Liver (tissue), 9 donors: Measurements from ENCODE around the gene HGS. TPM values are rescaled to one million over a fixed set of nuclear protein-coding genes. Genes with fewer than 3 reads are reported as not detected.

ENCODE experiments used
- DNase-seq: peaks from one replicate; pipeline ENCODE4 v3.0.0-alpha.2; 2017; ENCODE audit warnings: low spot score
- H3K27ac ChIP-seq, 2 donors: one replicate each; pipeline ENCODE4 v1.7.0; 2013; ENCODE audit warnings: inconsistent platforms in 2 of 2, low read length in 2 of 2, control low read depth in 1 of 2, low read depth in 1 of 2, mild to moderate bottlenecking in 1 of 2
- H3K27me3 ChIP-seq, 4 donors: one replicate each; pipeline versions ENCODE4 v1.6.1 to v1.7.0; 2013; ENCODE audit warnings: low read length in 3 of 4, inconsistent platforms in 1 of 4, mild to moderate bottlenecking in 1 of 4, moderate library complexity in 1 of 4; ENCODE audit not compliant: control insufficient read depth in 4 of 4, insufficient read depth in 4 of 4
- H3K36me3 ChIP-seq, 4 donors: one replicate each; pipeline versions ENCODE4 v1.6.1 to v1.7.0; 2013; ENCODE audit warnings: low read length in 3 of 4, mild to moderate bottlenecking in 3 of 4, low read depth in 1 of 4, moderate library complexity in 1 of 4; ENCODE audit not compliant: control insufficient read depth in 4 of 4, insufficient read depth in 3 of 4
- H3K4me1 ChIP-seq, 4 donors: one replicate each; pipeline versions ENCODE4 v1.6.1 to v1.7.0; 2013; ENCODE audit warnings: low read length in 3 of 4, mild to moderate bottlenecking in 3 of 4, moderate library complexity in 1 of 4; ENCODE audit not compliant: control insufficient read depth in 4 of 4, insufficient read depth in 4 of 4
- H3K4me3 ChIP-seq, 3 donors: one replicate each; pipeline versions ENCODE4 v1.6.1 to v1.7.0; 2013; ENCODE audit warnings: low read length in 3 of 3, control low read depth in 1 of 3, low read depth in 1 of 3, mild to moderate bottlenecking in 1 of 3
- H3K9ac ChIP-seq, 2 donors: one replicate each; pipeline ENCODE4 v1.7.0; 2013; ENCODE audit warnings: low read length in 2 of 2, mild to moderate bottlenecking in 2 of 2, moderate library complexity in 2 of 2, control low read depth in 1 of 2, low read depth in 1 of 2
- H3K9me3 ChIP-seq, 4 donors: one replicate each; pipeline versions ENCODE4 v1.6.1 to v1.7.0; 2013; ENCODE audit warnings: low read length in 3 of 4; ENCODE audit not compliant: control insufficient read depth in 4 of 4
- ATF3 ChIP-seq: IDR thresholded peaks from 2 replicates; pipeline ENCODE4 v1.6.1; 2016; ENCODE audit warnings: antibody characterized with exemption
- CTCF ChIP-seq: fragments of 150-350 bp; IDR thresholded peaks from 2 replicates; pipeline ENCODE4 v1.5.1; 2017; ENCODE audit warnings: improper control_type of control experiment, low read depth, low read length; ENCODE audit not compliant: missing input control
- EGR1 ChIP-seq, 2 donors: IDR thresholded peaks; 2 replicates each; pipeline ENCODE4 v1.6.1; 2016 to 2018; ENCODE audit warnings: antibody characterized with exemption in 2 of 2, low read depth in 2 of 2
- FOXA1 ChIP-seq: IDR thresholded peaks from 2 replicates; pipeline ENCODE4 v1.6.1; 2016; ENCODE audit warnings: antibody characterized with exemption
- FOXA2 ChIP-seq: IDR thresholded peaks from 2 replicates; pipeline ENCODE4 v1.6.1; 2016; ENCODE audit warnings: antibody characterized with exemption
- GABPA ChIP-seq, 2 donors: IDR thresholded peaks in 1 of 2; conservative IDR thresholded peaks in 1 of 2; 2 replicates each; pipeline ENCODE4 v1.6.1; 2016; ENCODE audit warnings: antibody characterized with exemption in 2 of 2, mild to moderate bottlenecking in 1 of 2, moderate library complexity in 1 of 2
- HNF4A ChIP-seq, 2 donors: conservative IDR thresholded peaks; 2 replicates each; pipeline ENCODE4 v1.6.1; 2016; ENCODE audit warnings: antibody characterized with exemption in 2 of 2, mild to moderate bottlenecking in 2 of 2
- HNF4G ChIP-seq: IDR thresholded peaks from 2 replicates; pipeline ENCODE4 v1.6.1; 2016; ENCODE audit warnings: antibody characterized with exemption
- JUND ChIP-seq, 2 donors: IDR thresholded peaks; 2 replicates each; pipeline ENCODE4 v1.6.1; 2016; ENCODE audit warnings: antibody characterized with exemption in 2 of 2
- MAX ChIP-seq: IDR thresholded peaks from 2 replicates; pipeline ENCODE4 v1.6.1; 2016; ENCODE audit warnings: antibody characterized with exemption
- NR2F2 ChIP-seq: IDR thresholded peaks from 2 replicates; pipeline ENCODE4 v1.6.1; 2016; ENCODE audit warnings: antibody characterized with exemption
- RAD21 ChIP-seq, 2 donors: IDR thresholded peaks; 2 replicates each; pipeline ENCODE4 v1.6.1; 2016; ENCODE audit warnings: antibody characterized with exemption in 2 of 2, mild to moderate bottlenecking in 2 of 2
- REST ChIP-seq: IDR thresholded peaks from 2 replicates; pipeline ENCODE4 v1.6.1; 2016; ENCODE audit warnings: antibody characterized with exemption, mild to moderate bottlenecking
- RXRA ChIP-seq, 2 donors: IDR thresholded peaks; 2 replicates each; pipeline ENCODE4 v1.6.1; 2017 to 2018; ENCODE audit warnings: antibody characterized with exemption in 2 of 2, mild to moderate bottlenecking in 1 of 2
- SP1 ChIP-seq: IDR thresholded peaks from 2 replicates; pipeline ENCODE4 v1.6.1; 2018; ENCODE audit warnings: antibody characterized with exemption, mild to moderate bottlenecking
- TAF1 ChIP-seq: conservative IDR thresholded peaks from 2 replicates; pipeline ENCODE4 v1.6.1; 2016; ENCODE audit warnings: antibody characterized with exemption, mild to moderate bottlenecking
- YY1 ChIP-seq: IDR thresholded peaks from 2 replicates; pipeline ENCODE4 v1.6.1; 2016; ENCODE audit warnings: antibody characterized with exemption, mild to moderate bottlenecking
- ZBTB33 ChIP-seq: IDR thresholded peaks from 2 replicates; pipeline ENCODE4 v1.6.1; 2016; ENCODE audit warnings: antibody characterized with exemption
- WGBS: extraction: QIAGEN DNeasy Blood & Tissue Kit; methylation state at CpG from one replicate; pipeline ENCODE4 v1.1.7; 2013; 5-methylcytosine and 5-hydroxymethylcytosine counted together
- polyA plus RNA-seq, 2 donors: library from polyadenylated mRNA; stranded (reverse) in 1 of 2; unstranded in 1 of 2; fragments of 200-250 nt in 1 of 2; fragments of >200 nt in 1 of 2; fragmentation: Nextera tagmentation in 1 of 2; extraction: Ambion mirVana in 1 of 2; gene quantifications; one replicate each; pipeline versions ENCODE4 v1.2.1 to v1.2.3, GENCODE V29; 2013 to 2015
- total RNA-seq, 2 donors: library from RNA; depleted of rRNA; stranded (reverse); fragments of >200 nt; gene quantifications; one replicate each; pipeline ENCODE4 v1.2.3, GENCODE V29; 2014
- donor health status: healthy.
- donor health status: healthy.
- donor health status: healthy.
- donor health status: healthy.
- donor health status: healthy.

Gene HGS
- total and polyA plus RNA-seq, 4 donors, result 21.8 to 31.6 (median 28.2) TPM

- Histone ChIP-seq H3K27me3 (no peaks in the 10 kb centered on the region), H3K27ac (no peak overlapping the region), H3K9ac (no peak overlapping the region), H3K9me3 (no peaks in the 10 kb centered on the region), H3K4me3 (no peak overlapping the region), H3K36me3 (peaks cover 0 to 2% (median 1%) of the 10 kb centered on the region in 4 donors), H3K4me1 (peaks cover 2 to 5% (median 3%) of the 10 kb centered on the region in 4 donors)
- WGBS, result 97% methylated on average over 9 of the region's 9 CpGs
- TF ChIP-seq ATF3 (no peak), RAD21 (IDR thresholded peaks at IDR 0.05) (no peak), HNF4A (conservative IDR thresholded peaks at IDR 0.05) (no peak), SP1 (no peak), FOXA1 (no peak), FOXA2 (no peak), RXRA (IDR thresholded peaks at IDR 0.05) (no peak), TAF1 (no peak), JUND (IDR thresholded peaks at IDR 0.05) (no peak), YY1 (no peak), EGR1 (IDR thresholded peaks at IDR 0.05; ENCODE audit: low read depth in 2 of 2) (no peak)
- DNase-seq, result no peak
Observed at GRCh38 chr17:81660441-81660840, 23.4 kb upstream of the HGS start.

GRCh38 chr17:81662002-81662401 is 21.8 kb upstream of the HGS start:
- Histone ChIP-seq H3K9ac (no peak overlapping the region), H3K9me3 (no peaks in the 10 kb centered on the region), H3K36me3 (peaks cover 0 to 2% (median 1%) of the 10 kb centered on the region in 4 donors), H3K27ac (no peak overlapping the region), H3K4me1 (peaks cover 5 to 13% (median 9%) of the 10 kb centered on the region in 4 donors), H3K27me3 (no peaks in the 10 kb centered on the region), H3K4me3 (no peak overlapping the region)
- DNase-seq, result no peak
- 99% methylated on average over 4 of the region's 4 CpGs for WGBS
- TF ChIP-seq HNF4A (conservative IDR thresholded peaks at IDR 0.05), result no peak
- TF ChIP-seq ZBTB33, result no peak
- no peak for TF ChIP-seq RXRA (IDR thresholded peaks at IDR 0.05)
- no peak for TF ChIP-seq TAF1
- TF ChIP-seq FOXA2, result no peak
- no peak for TF ChIP-seq GABPA (IDR thresholded peaks at IDR 0.05 in 1 of 2, conservative IDR thresholded peaks at IDR 0.05 in 1 of 2)
- TF ChIP-seq RAD21 (IDR thresholded peaks at IDR 0.05), result no peak
- no peak for TF ChIP-seq REST
- TF ChIP-seq FOXA1, result no peak
- no peak for TF ChIP-seq JUND (IDR thresholded peaks at IDR 0.05)
- no peak for TF ChIP-seq EGR1 (IDR thresholded peaks at IDR 0.05; ENCODE audit: low read depth in 2 of 2)
- TF ChIP-seq CTCF, result no peak
- no peak for TF ChIP-seq YY1
- no peak for TF ChIP-seq MAX
- TF ChIP-seq HNF4G, result no peak
- no peak for TF ChIP-seq NR2F2
- no peak for TF ChIP-seq ATF3
